Measurements from ENCODE around the gene HCN1. TPM values are rescaled to one million over a fixed set of nuclear protein-coding genes. Genes with fewer than 3 reads are reported as not detected.

HCN1 gene
- total and polyA plus RNA-seq, 2 of the 8 experiments (the other 6 are each of a cell fraction or from before 2014, with no cell fraction given) = 1.1 to 6.7 TPM

DNA sequence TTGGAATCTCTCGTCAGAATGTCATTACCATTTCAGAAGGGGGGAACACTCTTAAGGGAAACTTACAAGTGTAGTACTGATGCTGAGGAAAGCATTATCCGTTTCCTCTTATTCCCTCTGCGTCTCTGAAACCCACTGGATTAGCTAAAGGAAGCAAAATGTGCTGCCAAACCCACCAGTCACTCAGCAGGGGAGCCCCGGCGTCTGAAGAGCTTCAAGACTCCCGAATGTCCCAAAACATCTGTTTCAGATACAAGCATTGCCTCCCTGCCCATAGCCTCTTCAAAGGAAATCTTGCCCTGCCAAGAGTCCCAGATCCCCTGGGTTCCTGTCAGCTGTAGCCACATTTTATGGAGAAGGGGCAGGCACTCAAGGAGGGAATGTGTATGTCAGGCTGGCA is 1.0 kb upstream of the HCN1 start:
- no peak overlapping the region for H2AFZ ChIP-seq (ENCODE audit: low read length)
- H3K9ac ChIP-seq (replicated peaks in 1 of 4; ENCODE audit: extremely low read depth in 1 of 4, low read depth in 3 of 4, low read length in 3 of 4) = no peak overlapping the region
- no peaks in the 10 kb centered on the region for H3K79me1 ChIP-seq (ENCODE audit: low read depth, low read length)
- peaks cover 0 to 6% (median 4%) of the 10 kb centered on the region in 4 experiments; a peak in 5 of 7 replicates for H3K27me3 ChIP-seq (replicated peaks in 1 of 4; ENCODE audit: control insufficient read depth in 3 of 4, extremely low read depth in 1 of 4, insufficient read depth in 3 of 4, low read length in 3 of 4)
- H4K91ac ChIP-seq (replicated peaks; ENCODE audit: insufficient read length, low read length) = no peak overlapping the region
- H3K23ac ChIP-seq (ENCODE audit: insufficient read length) = no peak overlapping the region
- no peak overlapping the region for H3K56ac ChIP-seq (replicated peaks; ENCODE audit: insufficient read length, low read depth, low read length)
- peaks cover 7% of the 10 kb centered on the region; the same call in 1 of the 2 replicates for H3K23me2 ChIP-seq (ENCODE audit: low read depth, low read length)
- H4K20me1 ChIP-seq (replicated peaks in 1 of 2; ENCODE audit: control insufficient read depth in 1 of 2, insufficient read depth in 2 of 2, low read length in 2 of 2) = no peaks in the 10 kb centered on the region
- no peak overlapping the region for H3K18ac ChIP-seq (ENCODE audit: extremely low read depth, low read length)
- POLR2A ChIA-PET (ENCODE audit: partially characterized antibody) = no interaction called here
- no peak overlapping the region for H4K8ac ChIP-seq (ENCODE audit: extremely low read depth, insufficient read depth, low read length)
- H2AK5ac ChIP-seq (ENCODE audit: low read depth, low read length) = no peak overlapping the region
- WGBS, 2 experiments (ENCODE audit: extremely low coverage in 1 of 2, insufficient coverage in 1 of 2, insufficient read length in 1 of 2, insufficient replicate concordance in 2 of 2, low coverage in 1 of 2, low lambda C conversion rate in 2 of 2, missing lambda C conversion rate in 1 of 2) = 78% methylated on average over 6 of the region's 6 CpGs; no CpG with 5 or more reads in 1 of the 2 experiments
- H3K4ac ChIP-seq (replicated peaks; ENCODE audit: insufficient read length, low read depth, low read length) = no peak overlapping the region
- H3K14ac ChIP-seq (ENCODE audit: insufficient read length) = no peak overlapping the region
- TF ChIP-seq SUZ12 (IDR thresholded peaks at IDR 0.05; ENCODE audit: low read length) (no peak), POLR2A (IDR thresholded peaks at IDR 0.05; ENCODE audit: control extremely low read depth in 1 of 2, low read depth in 2 of 2, low read length in 2 of 2) (no peak), SP2 (IDR thresholded peaks at IDR 0.05; ENCODE audit: low read length) (no peak), PHF8 (conservative IDR thresholded peaks at IDR 0.05; ENCODE audit: low read depth, low read length) (no peak), CTBP2 (IDR thresholded peaks at IDR 0.05; ENCODE audit: borderline replicate concordance, insufficient read depth, insufficient read length, low read length) (no peak), SP4 (IDR thresholded peaks at IDR 0.05; ENCODE audit: low read length) (no peak)
- H3K36me3 ChIP-seq (ENCODE audit: control insufficient read depth in 2 of 4, insufficient read depth in 4 of 4, low read length in 3 of 4) = no peaks in the 10 kb centered on the region
- H2BK120ac ChIP-seq (replicated peaks; ENCODE audit: low read depth, low read length) = no peak overlapping the region
- no peaks in the 10 kb centered on the region; a peak in 1 of 4 replicates for H3K79me2 ChIP-seq (ENCODE audit: control insufficient read depth in 1 of 2, insufficient read depth in 2 of 2, low read length in 2 of 2)
- H3K4me2 ChIP-seq (ENCODE audit: insufficient read depth in 1 of 2, low read depth in 2 of 2, low read length in 2 of 2) = no peak overlapping the region; a peak in 1 of 4 replicates
- H2BK12ac ChIP-seq (ENCODE audit: low read depth, low read length) = no peak overlapping the region; the same call in 1 of the 2 replicates
- DNase-seq (ENCODE audit: low read depth in 1 of 2, low spot score in 2 of 2) = no peak
- no peak overlapping the region for H3K4me3 ChIP-seq (ENCODE audit: extremely low read depth in 1 of 4, insufficient read depth in 2 of 4, low read depth in 3 of 4, low read length in 4 of 4)
- H2BK15ac ChIP-seq (ENCODE audit: low read length) = no peak overlapping the region
- CTCF ChIA-PET (ENCODE audit: partially characterized antibody) = interaction anchor here (0.8 to 2.5 kb wide), 14 partner anchors 15 to 835 kb away, joined by 3 to 9 read pairs (median 5); no protein-coding TSS in a partner anchor
- H2BK5ac ChIP-seq (ENCODE audit: low read depth, low read length) = no peak overlapping the region
- H4K5ac ChIP-seq (ENCODE audit: insufficient read length, low read depth, low read length) = no peak overlapping the region
- no peak for FAIRE-seq
- no peak overlapping the region for H3K27ac ChIP-seq (ENCODE audit: low read depth, low read length)
- H3K9me3 ChIP-seq (ENCODE audit: insufficient read depth in 2 of 2, low read depth in 1 of 2, low read length in 1 of 2) = no peaks in the 10 kb centered on the region
- no peak overlapping the region for H2BK20ac ChIP-seq (ENCODE audit: low read length)
- H3K4me1 ChIP-seq (replicated peaks in 1 of 4; ENCODE audit: control insufficient read depth in 3 of 4, insufficient read depth in 4 of 4, low read length in 3 of 4) = peaks cover 2 to 7% (median 4%) of the 10 kb centered on the region in 4 experiments; a peak in 5 of 7 replicates

Measured in H1 (cell line).